ENCODE measurements around the gene PHYHIPL.
A peak's percentile ranks its signal among the peaks of the same experiment; 100 is the strongest.

Gene PHYHIPL

GRCh38 chr10:59155556-59155955 is 20.9 kb upstream of the PHYHIPL start:
- H3K9me3 ChIP-seq: no peaks in the 10 kb centered on the region
- no peaks in the 10 kb centered on the region for H3K4me1 ChIP-seq
- DNase-seq: no peak
- no peaks in the 10 kb centered on the region for H3K27me3 ChIP-seq
- TF ChIP-seq CTCF (IDR thresholded peaks at IDR 0.05; ENCODE audit: low read depth, low read length): no peak
- no peak overlapping the region for H3K4me3 ChIP-seq (ENCODE audit: low read depth, low read length)
- no peaks in the 10 kb centered on the region for H3K36me3 ChIP-seq

GRCh38 chr10:59167512-59167911 is 8.9 kb upstream of the PHYHIPL start:
- H3K9me3 ChIP-seq: no peaks in the 10 kb centered on the region
- no peak for TF ChIP-seq CTCF (IDR thresholded peaks at IDR 0.05; ENCODE audit: low read depth, low read length)
- H3K4me1 ChIP-seq: no peaks in the 10 kb centered on the region
- no peak for DNase-seq
- no peak overlapping the region for H3K4me3 ChIP-seq (ENCODE audit: low read depth, low read length)
- no peaks in the 10 kb centered on the region for H3K27me3 ChIP-seq
- H3K36me3 ChIP-seq: no peaks in the 10 kb centered on the region

- peaks cover 7% of the 10 kb centered on the region for H3K36me3 ChIP-seq
- no peaks in the 10 kb centered on the region for H3K27me3 ChIP-seq
- DNase-seq: no peak
- H3K4me1 ChIP-seq: no peaks in the 10 kb centered on the region
- H3K9me3 ChIP-seq: no peaks in the 10 kb centered on the region
- no peak overlapping the region for H3K4me3 ChIP-seq (ENCODE audit: low read depth, low read length)
- no peak for TF ChIP-seq CTCF (IDR thresholded peaks at IDR 0.05; ENCODE audit: low read depth, low read length)
Observed at GRCh38 chr10:59172567-59172966, 3.9 kb upstream of the PHYHIPL start.

GRCh38 chr10:59173414-59173813 is 3.0 kb upstream of the PHYHIPL start:
- no peaks in the 10 kb centered on the region for H3K9me3 ChIP-seq
- H3K4me1 ChIP-seq: no peaks in the 10 kb centered on the region
- DNase-seq: no peak
- no peak overlapping the region for H3K4me3 ChIP-seq (ENCODE audit: low read depth, low read length)
- peaks cover 7% of the 10 kb centered on the region for H3K36me3 ChIP-seq
- no peaks in the 10 kb centered on the region for H3K27me3 ChIP-seq
- no peak for TF ChIP-seq CTCF (IDR thresholded peaks at IDR 0.05; ENCODE audit: low read depth, low read length)

GRCh38 chr10:59175538-59176240 is 754 bp upstream of the PHYHIPL start:
- peak; percentile 58 for DNase-seq
- Histone ChIP-seq H3K9me3 (no peaks in the 10 kb centered on the region), H3K27me3 (no peaks in the 10 kb centered on the region), H3K4me3 (ENCODE audit: low read depth, low read length) (peak overlapping the region; percentile 87), H3K36me3 (peaks cover 7% of the 10 kb centered on the region), H3K4me1 (no peaks in the 10 kb centered on the region)
- TF ChIP-seq CTCF (IDR thresholded peaks at IDR 0.05; ENCODE audit: low read depth, low read length): no peak

GRCh38 chr10:59177031-59177797 is 771 bp downstream of the PHYHIPL start:
- Histone ChIP-seq H3K9me3 (no peaks in the 10 kb centered on the region), H3K4me1 (no peaks in the 10 kb centered on the region), H3K36me3 (peaks cover 7% of the 10 kb centered on the region), H3K4me3 (ENCODE audit: low read depth, low read length) (peak overlapping the region; percentile 86), H3K27me3 (no peaks in the 10 kb centered on the region)
- TF ChIP-seq CTCF (IDR thresholded peaks at IDR 0.05; ENCODE audit: low read depth, low read length): peak; percentile 8; the same call in 1 of the 2 replicates
- DNase-seq: peak; percentile 75

Measured in BE2C (cell line).